GM12874 (cell line): ENCODE results near the gene COX7A2L.

Experiments used
- CTCF ChIP-seq: IDR thresholded peaks from 2 replicates; pipeline ENCODE4 v1.5.1; 2011; ENCODE audit warnings: low read depth, mild to moderate bottlenecking, control low read depth, low read length, moderate library complexity; ENCODE audit not compliant: insufficient read depth

The COX7A2L gene

GRCh38 chr2:42317486-42317885 lies 43.5 kb downstream of the COX7A2L start:
- TF ChIP-seq CTCF: no peak

- TF ChIP-seq CTCF: no peak
Measured at GRCh38 chr2:42316910-42317309, 44.1 kb downstream of the COX7A2L start.

DNA sequence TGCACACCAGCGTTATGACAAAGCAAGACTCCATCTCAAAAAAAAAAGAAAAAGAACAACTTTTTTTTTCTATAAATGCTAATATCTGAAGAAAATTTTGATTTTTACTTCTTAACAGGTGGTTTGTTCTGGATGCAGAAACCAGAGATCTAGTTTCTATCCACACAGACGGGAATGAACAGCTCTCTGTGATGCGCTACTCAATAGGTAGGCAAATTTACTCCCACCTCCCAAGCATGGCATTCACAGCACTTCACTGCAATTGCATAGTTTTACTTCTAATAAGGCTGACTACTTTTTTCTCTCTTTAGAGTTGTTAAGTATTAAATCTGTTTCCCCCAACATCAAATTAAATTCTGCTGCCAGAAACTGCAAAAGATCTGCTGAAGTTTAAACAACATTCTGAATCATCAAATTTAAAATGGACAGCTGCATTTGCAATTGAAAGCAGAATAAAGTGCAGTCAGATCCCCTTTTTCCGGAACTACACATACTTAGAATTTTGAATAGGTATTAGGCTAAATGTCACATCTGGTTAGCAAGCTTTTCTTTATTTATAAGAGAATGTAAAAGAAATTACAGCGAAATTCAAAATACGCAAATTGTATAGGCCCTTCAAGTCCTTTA lies 45.1 kb downstream of the COX7A2L start:
- no peak for TF ChIP-seq CTCF

- TF ChIP-seq CTCF: no peak
Measured at GRCh38 chr2:42314892-42315468, 46.0 kb downstream of the COX7A2L start.

GRCh38 chr2:42312106-42312505 lies 48.9 kb downstream of the COX7A2L start:
- TF ChIP-seq CTCF: no peak

DNA sequence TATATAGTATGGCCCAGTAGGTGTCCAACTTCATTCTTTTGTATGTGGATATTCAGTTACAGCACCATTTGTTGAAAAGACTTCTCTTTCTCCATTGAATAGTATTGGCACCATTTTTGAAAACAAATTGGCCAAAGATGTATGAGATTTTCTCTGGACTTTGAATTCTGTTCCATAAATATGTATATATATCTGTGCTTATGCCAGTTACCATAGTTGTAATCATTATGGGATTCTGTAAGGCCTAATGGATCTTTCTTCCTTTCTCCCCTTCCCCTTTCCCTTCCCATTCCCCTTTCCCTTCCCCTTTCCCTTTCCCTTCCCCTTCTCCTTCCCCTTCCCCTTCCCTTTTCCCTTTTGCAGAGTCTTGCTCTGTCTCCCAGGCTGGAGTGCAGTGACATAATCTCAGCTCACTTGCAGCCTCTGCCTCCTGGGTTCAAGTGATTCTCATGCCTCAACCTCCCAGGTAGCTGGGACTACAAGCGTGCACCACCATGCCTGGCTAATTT lies 51.0 kb downstream of the COX7A2L start:
- no peak for TF ChIP-seq CTCF

- TF ChIP-seq CTCF: no peak
Measured at GRCh38 chr2:42309366-42309765, 51.7 kb downstream of the COX7A2L start.
